Astrocyte (in vitro differentiated cells and primary cell): ENCODE measurements around the gene ZFAND6.

Experiments
- EZH2 ChIP-seq: IDR thresholded peaks from 2 replicates; pipeline ENCODE4 v1.6.1; 2012; ENCODE audit warnings: mild to moderate bottlenecking, low read length, inconsistent platforms; ENCODE audit not compliant: insufficient read depth
- TF ChIP-seq, protein P1 (sequence below): IDR thresholded peaks from 2 replicates; pipeline ENCODE4 v1.5.1; 2011; ENCODE audit warnings: low read depth, mild to moderate bottlenecking, inconsistent platforms, low read length, moderate library complexity; ENCODE audit not compliant: insufficient read depth

DNA sequence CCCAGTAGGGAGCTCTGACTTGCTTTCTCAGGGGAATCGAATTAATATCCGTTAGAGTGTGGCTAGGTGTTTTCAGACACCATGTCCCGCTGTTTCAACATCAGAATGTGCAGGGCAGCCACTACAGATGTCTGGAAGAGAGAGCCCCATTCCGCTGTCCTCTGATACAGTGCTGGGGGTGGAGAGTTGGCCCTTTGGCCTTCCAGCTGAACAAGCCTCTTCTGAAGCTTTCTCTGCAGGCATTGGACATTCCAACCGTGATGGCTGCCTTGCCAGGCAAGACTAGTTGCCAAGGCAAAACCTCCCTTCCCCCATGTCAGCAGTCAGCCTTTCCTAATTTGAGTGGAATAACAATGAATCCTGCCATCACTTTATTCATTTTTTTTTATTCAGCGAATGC lies 94.9 kb downstream of the ZFAND6 start:
- TF ChIP-seq, protein P1, sequence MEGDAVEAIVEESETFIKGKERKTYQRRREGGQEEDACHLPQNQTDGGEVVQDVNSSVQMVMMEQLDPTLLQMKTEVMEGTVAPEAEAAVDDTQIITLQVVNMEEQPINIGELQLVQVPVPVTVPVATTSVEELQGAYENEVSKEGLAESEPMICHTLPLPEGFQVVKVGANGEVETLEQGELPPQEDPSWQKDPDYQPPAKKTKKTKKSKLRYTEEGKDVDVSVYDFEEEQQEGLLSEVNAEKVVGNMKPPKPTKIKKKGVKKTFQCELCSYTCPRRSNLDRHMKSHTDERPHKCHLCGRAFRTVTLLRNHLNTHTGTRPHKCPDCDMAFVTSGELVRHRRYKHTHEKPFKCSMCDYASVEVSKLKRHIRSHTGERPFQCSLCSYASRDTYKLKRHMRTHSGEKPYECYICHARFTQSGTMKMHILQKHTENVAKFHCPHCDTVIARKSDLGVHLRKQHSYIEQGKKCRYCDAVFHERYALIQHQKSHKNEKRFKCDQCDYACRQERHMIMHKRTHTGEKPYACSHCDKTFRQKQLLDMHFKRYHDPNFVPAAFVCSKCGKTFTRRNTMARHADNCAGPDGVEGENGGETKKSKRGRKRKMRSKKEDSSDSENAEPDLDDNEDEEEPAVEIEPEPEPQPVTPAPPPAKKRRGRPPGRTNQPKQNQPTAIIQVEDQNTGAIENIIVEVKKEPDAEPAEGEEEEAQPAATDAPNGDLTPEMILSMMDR = no peak
- no peak for TF ChIP-seq EZH2
